Measurements from ENCODE around the gene RIPPLY1. TPM values are rescaled to one million over a fixed set of nuclear protein-coding genes. Genes with fewer than 3 reads are reported as not detected.

RIPPLY1 gene
- total and polyA plus RNA-seq, 8 donors: 0.23 TPM; not detected in 7

- Histone ChIP-seq H3K36me3 (no peaks in the 10 kb centered on the region), H3K9me3 (no peaks in the 10 kb centered on the region), H3K4me1 (peaks cover 0 to 7% (median 0%) of the 10 kb centered on the region in 3 donors), H3K27ac (no peak overlapping the region), H3K4me3 (no peak overlapping the region), H3K27me3 (no peaks in the 10 kb centered on the region)
- FAIRE-seq (no peak), DNase-seq (no peak), ATAC-seq (peak in 2 of 4 donors; percentile 55 to 56)
- no peak for TF ChIP-seq CTCF (IDR thresholded peaks at IDR 0.05)
- intact Hi-C loops (cut with DNase I): no loop called here
- 40% methylated on average over 2 of the region's 2 CpGs for WGBS, 2 donors
These were observed 18.5 kb upstream of the RIPPLY1 start for GRCh38 chrX:106921637-106922036.

GRCh38 chrX:106919932-106920452 lies 16.9 kb upstream of the RIPPLY1 start, which contains the start of gene CLDN2:
Gene CLDN2 (plus strand): TSS chrX:106920402. CDS start chrX:106928229, 7,827 bp downstream.
- 42 to 74% methylated on average over 2 of the region's 2 CpGs for WGBS, 2 donors
- peak in 1 of 4 donors; percentile 12 for ATAC-seq

GRCh38 chrX:106917830-106918500 lies 14.8 kb upstream of the RIPPLY1 start:
- FAIRE-seq (no peak), ATAC-seq (peak; percentile 55 to 89 (median 86)), DNase-seq (peak in 3 of 6 donors; percentile 13 to 50 (median 46))
- H3K27ac ChIP-seq: no peak overlapping the region
- no peaks in the 10 kb centered on the region for H3K36me3 ChIP-seq
- no peaks in the 10 kb centered on the region for H3K9me3 ChIP-seq
- intact Hi-C loops (cut with DNase I): no loop called here
- peaks cover 0 to 8% (median 1%) of the 10 kb centered on the region in 4 donors for H3K27me3 ChIP-seq
- peaks cover 0 to 7% (median 0%) of the 10 kb centered on the region in 3 donors for H3K4me1 ChIP-seq
- no peak for TF ChIP-seq CTCF (IDR thresholded peaks at IDR 0.05)
- WGBS, 2 donors: 38 to 44% methylated on average over 6 of the region's 6 CpGs
- no peak overlapping the region for H3K4me3 ChIP-seq

More at GRCh38 chrX:106919932-106920452, 16.9 kb upstream of the RIPPLY1 start, which contains the start of gene CLDN2:
- H3K36me3 ChIP-seq: no peaks in the 10 kb centered on the region
- H3K27ac ChIP-seq: no peak within 1 kb of the TSS
- FAIRE-seq: no peak
- DNase-seq: no peak
- no peak within 1 kb of the TSS for H3K4me3 ChIP-seq
- H3K9me3 ChIP-seq: no peaks in the 10 kb centered on the region
- H3K27me3 ChIP-seq: peaks cover 0 to 5% (median 0%) of the 10 kb centered on the region in 4 donors
- no peak for TF ChIP-seq CTCF (IDR thresholded peaks at IDR 0.05)
- intact Hi-C loops (cut with DNase I): no loop called here
- H3K4me1 ChIP-seq: peaks cover 0 to 7% (median 0%) of the 10 kb centered on the region in 3 donors

GRCh38 chrX:106912864-106913263 lies 9.7 kb upstream of the RIPPLY1 start:
- intact Hi-C loops (cut with DNase I): no loop called here
- FAIRE-seq: no peak

More at GRCh38 chrX:106912864-106913263, 9.7 kb upstream of the RIPPLY1 start:
- no peak overlapping the region for H3K4me3 ChIP-seq
- ATAC-seq (peak in 2 of 4 donors; percentile 35 to 54), DNase-seq (no peak)
- H3K27me3 ChIP-seq: peaks cover 0 to 8% (median 1%) of the 10 kb centered on the region in 4 donors
- WGBS, 2 donors: 57 to 66% methylated on average over 2 of the region's 2 CpGs
- H3K27ac ChIP-seq: no peak overlapping the region
- TF ChIP-seq CTCF (IDR thresholded peaks at IDR 0.05): no peak
- H3K4me1 ChIP-seq: peaks cover 0 to under 1% (median 0%) of the 10 kb centered on the region in 3 donors
- H3K9me3 ChIP-seq: no peaks in the 10 kb centered on the region
- no peaks in the 10 kb centered on the region for H3K36me3 ChIP-seq
